Smooth muscle cell (in vitro differentiated cells): ENCODE data around the gene TIGD3. TPM values are rescaled to one million over a fixed set of nuclear protein-coding genes. Genes with fewer than 3 reads are reported as not detected.
A peak's percentile ranks its signal among the peaks of the same experiment; 100 is the strongest.

Source experiments
- DNase-seq: peaks from one replicate; lab custom pipeline; 2025; ENCODE audit not compliant: unreplicated experiment; lab: John Stamatoyannopoulos, UW
- H2AFZ ChIP-seq: fragments of 200-600 bp; sonication (generic); 2 replicates; pipeline ENCODE4 v1.6.0; 2016; ENCODE audit warnings: antibody characterized with exemption, low read depth, mild to moderate bottlenecking
- H3F3A ChIP-seq: fragments of 200-600 bp; sonication (generic); 2 replicates; pipeline ENCODE4 v1.6.0; 2017; ENCODE audit warnings: antibody characterized with exemption, low read depth
- H3K27ac ChIP-seq: fragments of 200-600 bp; sonication (generic); 2 replicates; pipeline ENCODE4 v1.5.1; 2016; ENCODE audit warnings: low read depth, mild to moderate bottlenecking
- H3K27me3 ChIP-seq: fragments of 200-600 bp; sonication (generic); 2 replicates; pipeline ENCODE4 v1.6.1; 2016; ENCODE audit warnings: low read depth, mild to moderate bottlenecking
- H3K36me3 ChIP-seq: fragments of 200-600 bp; sonication (generic); 2 replicates; pipeline ENCODE4 v1.5.1; 2016; ENCODE audit warnings: low read depth
- H3K4me1 ChIP-seq: fragments of 200-600 bp; sonication (generic); 2 replicates; pipeline ENCODE4 v1.5.1; 2016; ENCODE audit warnings: low read depth
- H3K4me2 ChIP-seq: fragments of 200-600 bp; sonication (generic); 2 replicates; pipeline ENCODE4 v1.6.0; 2016; ENCODE audit warnings: mild to moderate bottlenecking
- H3K4me3 ChIP-seq: fragments of 200-600 bp; sonication (generic); 2 replicates; pipeline ENCODE4 v1.5.1; 2016; ENCODE audit warnings: mild to moderate bottlenecking
- H3K79me2 ChIP-seq: fragments of 200-600 bp; sonication (generic); 2 replicates; pipeline ENCODE4 v1.6.0; 2016; ENCODE audit warnings: low read depth, mild to moderate bottlenecking
- H3K9ac ChIP-seq: fragments of 200-600 bp; sonication (generic); 2 replicates; pipeline ENCODE4 v1.6.0; 2016; ENCODE audit warnings: low read depth
- H3K9me3 ChIP-seq: fragments of 200-600 bp; sonication (generic); replicated peaks from 2 replicates; pipeline ENCODE4 v1.5.1; 2016; ENCODE audit warnings: low read depth
- H4K20me1 ChIP-seq: fragments of 200-600 bp; sonication (generic); 2 replicates; pipeline ENCODE4 v1.6.0; 2016; ENCODE audit warnings: low read depth
- CTCF ChIP-seq: fragments of 200-600 bp; sonication (generic); IDR thresholded peaks from 2 replicates; pipeline ENCODE4 v1.5.1; 2017; ENCODE audit warnings: borderline replicate concordance, mild to moderate bottlenecking, antibody characterized with exemption; ENCODE audit not compliant: insufficient read depth, poor library complexity, severe bottlenecking
- WGBS: methylation state at CpG from one replicate; pipeline ENCODE4 v1.1.7; 2016; ENCODE audit warnings: low lambda C conversion rate; 5-methylcytosine and 5-hydroxymethylcytosine counted together
- polyA plus RNA-seq: library from polyadenylated mRNA; unstranded; fragments of >200 nt; fragmentation: Nextera tagmentation; extraction: Ambion mirVana; gene quantifications from 2 replicates; pipeline ENCODE4 v1.2.1, GENCODE V29; 2016
- total RNA-seq: library from RNA; depleted of rRNA; stranded (reverse); fragments of >200 nt; gene quantifications from 2 replicates; pipeline ENCODE4 v1.2.3, GENCODE V29; 2014

The TIGD3 gene
- total and polyA plus RNA-seq, 2 experiments from 2014 or later = 0.49 TPM; not detected in 1

- no peak overlapping the region for H2AFZ ChIP-seq
- H3K27me3 ChIP-seq = no peaks in the 10 kb centered on the region
- no peak for TF ChIP-seq CTCF
- WGBS = 36% methylated on average over 19 of the region's 21 CpGs
- H4K20me1 ChIP-seq = peaks cover 48% of the 10 kb centered on the region
- H3K9me3 ChIP-seq = no peaks in the 10 kb centered on the region
- no peak for DNase-seq
- H3K4me2 ChIP-seq = peak overlapping the region; percentile 83
- no peaks in the 10 kb centered on the region for H3K36me3 ChIP-seq
- peaks cover 70% of the 10 kb centered on the region for H3K79me2 ChIP-seq
- peaks cover 22% of the 10 kb centered on the region for H3F3A ChIP-seq
- peak overlapping the region; percentile 54 for H3K9ac ChIP-seq
- peak overlapping the region; percentile 83 for H3K27ac ChIP-seq
- H3K4me1 ChIP-seq = peaks cover 31% of the 10 kb centered on the region
- peak overlapping the region; percentile 26 for H3K4me3 ChIP-seq
Measured at GRCh38 chr11:65390099-65390941, 35.8 kb downstream of the TIGD3 start.

- H3K4me3 ChIP-seq = peak overlapping the region; percentile 26
- H3K4me2 ChIP-seq = peak overlapping the region; percentile 83
- peaks cover 30% of the 10 kb centered on the region for H3K4me1 ChIP-seq
- peaks cover 19% of the 10 kb centered on the region for H3F3A ChIP-seq
- no peak for DNase-seq
- no peaks in the 10 kb centered on the region for H3K36me3 ChIP-seq
- peaks cover 70% of the 10 kb centered on the region for H3K79me2 ChIP-seq
- no peak for TF ChIP-seq CTCF
- H3K27me3 ChIP-seq = no peaks in the 10 kb centered on the region
- no peak overlapping the region for H2AFZ ChIP-seq
- H3K9me3 ChIP-seq = no peaks in the 10 kb centered on the region
- peak overlapping the region; percentile 54 for H3K9ac ChIP-seq
- H4K20me1 ChIP-seq = peaks cover 48% of the 10 kb centered on the region
- peak overlapping the region; percentile 83 for H3K27ac ChIP-seq
- 37% methylated on average over 9 of the region's 9 CpGs for WGBS
Measured at GRCh38 chr11:65390996-65391395, 36.4 kb downstream of the TIGD3 start.

- Histone ChIP-seq H2AFZ (no peak overlapping the region), H3K4me3 (no peak overlapping the region), H3K9ac (no peak overlapping the region), H3K9me3 (no peaks in the 10 kb centered on the region), H3F3A (peaks cover 16% of the 10 kb centered on the region), H3K4me1 (peaks cover 20% of the 10 kb centered on the region), H3K79me2 (peaks cover 61% of the 10 kb centered on the region), H3K27me3 (no peaks in the 10 kb centered on the region), H4K20me1 (peaks cover 50% of the 10 kb centered on the region), H3K36me3 (no peaks in the 10 kb centered on the region), H3K27ac (no peak overlapping the region), H3K4me2 (no peak overlapping the region)
- DNase-seq = no peak
- TF ChIP-seq CTCF = no peak
- WGBS = 86% methylated on average over 13 of the region's 13 CpGs
Measured at GRCh38 chr11:65392186-65392829, 37.8 kb downstream of the TIGD3 start.
